Measurements from ENCODE around the gene DCPS.

Gene DCPS

DNA sequence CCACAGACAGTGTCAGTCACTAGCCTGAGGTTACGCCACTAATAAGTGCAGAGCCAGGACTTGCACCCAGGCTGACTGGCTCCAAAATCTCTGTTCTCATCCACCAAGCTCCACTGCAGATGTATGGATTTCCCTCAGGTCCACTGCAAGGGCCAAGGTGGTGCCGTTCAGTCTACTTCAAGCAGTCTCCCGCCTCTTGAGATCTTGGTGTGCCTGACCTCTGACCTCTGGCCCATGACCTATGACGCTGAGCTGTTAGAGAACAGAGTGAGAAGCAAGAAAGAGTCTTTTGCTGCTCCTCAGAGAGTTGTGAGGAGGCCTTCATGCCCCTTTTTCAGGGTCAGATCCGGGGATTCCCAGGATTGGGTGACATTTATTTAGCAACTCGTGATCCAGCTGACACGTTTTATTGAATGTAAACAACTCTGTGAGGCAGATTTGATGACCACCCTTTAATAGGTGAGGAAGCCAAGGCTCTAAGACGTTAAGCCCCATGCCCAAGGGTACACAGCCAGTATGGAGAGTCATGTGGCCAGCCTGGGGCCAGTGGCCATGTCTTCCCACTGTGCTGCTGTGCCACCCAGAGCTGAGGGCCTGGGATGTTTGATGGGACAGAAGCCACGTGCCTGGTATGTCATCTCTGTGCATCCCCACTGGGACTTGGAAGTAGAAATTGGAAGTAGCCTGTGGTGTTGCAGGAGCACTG lies 25.2 kb downstream of the DCPS start:
- no peak for DNase-seq

DNA sequence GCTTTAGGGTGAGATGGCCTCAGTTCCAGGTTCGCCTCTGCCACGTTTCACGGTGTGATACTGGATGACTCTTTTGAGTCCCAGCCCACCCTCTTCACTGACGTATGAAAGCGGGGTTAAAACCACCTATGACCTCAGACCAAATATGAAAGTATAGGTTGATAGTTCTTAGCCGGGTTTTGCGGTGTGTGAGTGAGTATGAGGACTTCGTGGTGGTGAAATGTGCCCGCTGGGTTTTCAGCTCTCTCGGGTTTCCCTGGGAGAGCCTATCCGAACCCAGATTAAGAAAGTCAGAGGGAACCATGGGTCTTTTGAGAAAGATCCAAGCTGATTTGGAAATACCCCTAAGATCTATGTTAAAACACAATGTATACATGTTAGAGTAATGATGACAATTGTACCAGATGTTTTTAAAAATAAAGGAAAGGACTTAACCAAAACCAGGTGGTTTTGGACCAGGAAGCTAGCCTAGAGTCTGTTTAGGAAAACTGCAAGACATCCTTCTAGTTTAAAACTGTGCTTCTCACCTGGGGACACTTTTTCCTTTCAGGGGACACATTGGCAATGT lies 25.9 kb downstream of the DCPS start:
- no peak for DNase-seq

DNA sequence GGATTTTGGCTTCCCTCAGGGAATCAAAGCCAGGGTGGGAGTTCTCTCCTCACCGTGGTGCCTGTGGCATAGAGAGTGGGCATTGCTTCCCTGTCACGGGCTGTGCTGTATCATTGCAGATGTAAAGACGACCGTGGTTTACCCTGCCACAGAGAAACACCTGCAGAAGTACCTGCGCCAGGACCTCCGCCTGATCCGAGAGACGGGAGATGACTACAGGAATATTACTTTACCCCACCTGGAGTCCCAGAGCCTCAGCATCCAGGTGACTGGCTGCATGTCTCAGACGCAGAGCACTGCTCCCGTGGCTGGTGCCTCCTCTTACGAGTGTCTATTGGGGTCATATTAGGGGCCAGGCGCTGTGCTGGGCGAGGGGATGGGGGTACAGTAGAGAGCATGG lies 27.4 kb downstream of the DCPS start:
- no peak for DNase-seq

DNA sequence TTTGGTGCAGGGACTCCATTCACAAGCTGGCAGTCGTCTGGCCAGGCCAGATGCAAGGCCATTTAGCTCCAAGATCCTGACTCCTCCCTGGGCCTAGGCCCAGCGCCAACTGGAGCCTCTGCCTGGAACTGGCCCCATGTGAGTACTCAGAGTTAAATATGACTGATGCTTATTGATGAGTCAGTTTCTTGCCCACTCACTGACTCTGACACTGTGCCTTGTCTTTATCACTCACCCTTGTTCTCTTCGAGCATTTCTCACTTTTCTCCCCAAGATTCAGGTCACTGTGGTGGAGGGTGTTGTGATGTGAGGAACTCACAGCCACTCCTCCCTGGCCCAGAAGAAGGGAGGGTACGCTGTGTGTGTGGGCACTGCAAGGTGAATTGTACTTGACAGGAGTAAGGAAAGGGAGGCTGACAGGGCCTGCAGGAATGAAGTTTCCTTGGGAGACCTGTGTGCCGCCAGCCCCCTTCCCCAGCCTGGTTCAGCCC lies 28.4 kb downstream of the DCPS start:
- DNase-seq: peak in 2 of 4 experiments; percentile 24 to 43

DNA sequence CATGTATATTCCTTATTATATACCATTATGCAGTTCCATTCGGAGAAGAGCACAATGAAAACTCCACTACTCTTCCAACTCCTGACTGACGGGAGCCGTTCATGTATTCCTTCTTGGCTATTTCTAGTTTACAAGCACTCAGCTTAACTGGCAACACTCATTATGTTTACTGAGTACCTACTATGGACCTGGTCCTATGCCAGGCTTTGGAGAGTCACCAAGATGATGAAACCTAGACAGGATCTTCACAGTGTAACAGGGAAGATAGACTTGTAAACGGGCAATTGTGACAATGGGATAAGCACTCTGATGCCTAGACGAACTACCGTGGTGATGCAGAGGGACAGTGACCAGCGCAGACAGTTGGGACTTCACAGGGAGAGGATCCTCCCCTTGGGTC lies 29.3 kb downstream of the DCPS start:
- no peak for DNase-seq

DNA sequence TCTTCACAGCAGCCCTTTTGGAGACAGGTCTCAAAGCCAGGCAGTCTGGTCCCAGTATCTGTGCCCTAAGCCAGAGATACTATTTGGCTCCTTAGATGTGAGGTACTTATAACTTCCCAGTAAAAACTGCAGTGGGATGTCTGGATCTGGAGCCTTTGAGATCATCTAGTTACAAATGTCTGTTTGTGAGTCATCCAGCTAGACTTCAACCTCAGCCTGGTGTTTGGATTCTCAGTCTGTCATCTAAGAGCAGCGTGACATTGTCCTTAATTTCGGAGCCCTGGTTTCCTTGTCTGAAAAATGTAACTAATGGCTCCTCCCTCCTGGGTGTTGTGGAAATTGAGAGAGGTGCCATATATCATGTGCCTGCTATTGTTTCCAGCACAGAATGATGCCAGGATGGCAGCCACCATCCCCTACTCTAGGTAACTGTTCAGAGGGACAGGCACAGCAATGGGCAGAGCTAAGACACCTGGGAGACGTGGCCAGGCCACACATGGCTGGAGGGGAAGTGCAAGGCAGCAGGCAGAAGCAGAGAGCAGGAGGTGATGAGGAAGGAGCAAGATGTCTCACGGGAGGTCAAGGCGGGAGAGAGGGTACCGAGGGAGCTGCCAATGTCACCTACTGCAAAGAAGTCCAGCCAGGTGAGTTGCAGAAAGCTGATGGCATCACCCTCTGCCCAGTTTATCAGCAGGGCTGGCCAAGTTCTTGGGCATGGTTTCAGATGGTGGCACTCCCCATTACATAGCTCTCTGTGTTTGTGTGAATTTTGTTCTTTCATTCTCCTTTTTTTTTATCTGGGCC lies 31.0 kb downstream of the DCPS start:
- DNase-seq: no peak

DNA sequence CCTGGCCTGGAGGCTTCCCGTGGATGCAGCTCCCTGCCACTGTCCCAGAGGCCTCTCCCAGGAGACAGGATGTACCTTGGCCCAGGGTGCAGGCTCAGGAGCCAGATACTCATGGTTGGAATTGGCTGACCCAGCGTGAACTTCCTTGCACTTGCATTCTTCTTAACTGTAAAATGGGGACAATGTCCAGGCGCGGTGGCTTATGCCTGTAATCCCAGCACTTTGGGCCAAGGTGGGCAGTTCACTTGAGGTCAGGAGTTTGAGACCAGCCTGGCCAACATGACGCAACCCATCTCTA lies 31.6 kb downstream of the DCPS start:
- no peak for DNase-seq

DNA sequence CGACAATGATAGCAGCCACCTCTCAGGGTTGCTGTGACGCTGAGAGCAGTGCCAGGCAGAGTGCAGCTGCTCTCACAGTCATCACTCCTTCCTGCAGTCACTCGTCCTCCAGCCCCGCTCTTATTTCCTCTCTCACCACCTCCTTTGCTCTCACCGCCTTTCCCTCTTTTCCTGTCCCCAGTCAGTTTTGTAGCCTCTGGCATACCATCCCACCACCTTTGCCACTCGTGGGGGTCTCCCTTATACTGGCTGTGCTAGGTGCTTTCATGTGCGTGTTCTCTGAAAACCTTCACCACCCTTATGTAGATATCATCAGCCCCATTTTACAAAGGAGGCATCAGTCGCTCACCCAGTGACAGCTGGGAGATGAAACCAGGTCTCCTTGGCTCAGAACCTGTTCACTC lies 32.3 kb downstream of the DCPS start:
- DNase-seq: no peak

DNA sequence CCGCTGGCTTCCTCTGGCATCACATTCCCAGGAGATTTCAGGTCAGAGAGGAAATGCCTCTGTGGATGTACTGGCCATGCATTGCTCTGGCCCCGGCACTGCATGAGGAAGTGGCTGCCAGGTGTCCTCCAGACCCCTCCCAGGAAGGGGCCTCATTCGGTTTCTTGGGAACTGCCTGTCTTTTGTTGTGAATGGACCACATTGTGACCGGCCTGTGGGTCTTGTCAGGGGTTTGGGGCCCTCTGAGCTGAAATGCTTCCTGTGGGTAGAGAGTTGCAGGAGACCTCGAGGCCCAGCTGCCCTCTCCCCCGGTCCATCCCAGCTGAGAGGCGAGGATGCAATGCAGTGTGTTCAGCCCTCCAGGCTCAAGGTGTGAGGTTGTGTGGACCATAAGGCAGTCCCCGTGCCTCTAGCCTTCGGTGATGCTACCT lies 32.8 kb downstream of the DCPS start:
- no peak for DNase-seq

DNA sequence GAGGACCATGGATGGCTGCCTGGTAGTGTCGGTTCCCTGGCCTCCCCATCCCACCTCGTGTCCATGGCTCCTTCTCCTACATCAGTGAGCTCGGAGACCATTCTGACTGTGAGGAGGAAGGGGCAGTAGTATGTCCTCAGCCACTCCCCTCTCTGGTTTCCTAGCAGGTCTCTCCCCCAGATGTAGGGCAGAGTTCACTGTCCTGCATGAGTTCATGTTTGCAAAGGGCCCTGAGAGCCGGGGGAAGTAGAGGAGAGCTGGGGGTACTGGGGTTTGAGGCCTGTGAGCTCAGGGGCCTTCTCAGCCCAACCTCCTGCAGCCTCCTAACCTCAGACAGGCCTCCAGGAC lies 33.2 kb downstream of the DCPS start:
- no peak for DNase-seq

DNA sequence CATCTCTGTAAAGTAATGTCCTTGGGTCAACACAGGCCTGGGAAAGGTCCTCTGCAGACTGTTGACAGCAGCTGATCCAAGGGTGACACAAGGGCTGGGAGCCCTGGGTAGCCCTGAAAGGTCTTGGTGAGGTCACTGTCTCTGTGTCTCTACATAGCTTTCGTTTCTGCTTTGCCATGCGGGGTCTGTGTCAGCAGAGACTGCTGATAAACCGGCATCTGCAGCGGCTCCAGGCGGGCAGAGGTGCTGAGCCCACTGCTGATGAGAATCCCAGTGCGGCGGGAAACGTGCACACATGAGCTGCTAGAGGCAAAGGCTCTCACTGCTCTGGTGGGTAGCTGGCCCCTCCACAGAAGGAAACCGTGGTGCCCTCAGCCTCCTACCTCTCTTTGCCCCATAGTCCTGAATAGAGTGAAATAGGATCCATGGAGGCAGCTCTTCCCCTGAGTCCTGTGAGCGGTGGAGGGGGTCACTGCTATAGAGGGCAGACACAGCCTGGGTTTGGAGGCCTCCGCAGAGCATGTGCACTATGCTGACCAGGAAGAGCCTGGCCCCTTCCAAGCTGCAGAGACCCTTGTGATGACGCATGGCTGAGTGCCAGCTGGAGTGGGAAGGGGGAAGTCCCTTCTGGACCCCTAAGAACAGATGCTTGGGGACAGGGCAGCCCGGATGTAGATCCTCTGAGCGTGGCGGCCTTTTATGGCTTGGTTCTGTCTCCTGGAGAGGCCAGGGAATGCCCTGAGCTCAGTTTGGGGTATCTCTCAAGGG lies 33.8 kb downstream of the DCPS start:
- DNase-seq: peak in 3 of 4 experiments; percentile 30 to 48 (median 30)

DNA sequence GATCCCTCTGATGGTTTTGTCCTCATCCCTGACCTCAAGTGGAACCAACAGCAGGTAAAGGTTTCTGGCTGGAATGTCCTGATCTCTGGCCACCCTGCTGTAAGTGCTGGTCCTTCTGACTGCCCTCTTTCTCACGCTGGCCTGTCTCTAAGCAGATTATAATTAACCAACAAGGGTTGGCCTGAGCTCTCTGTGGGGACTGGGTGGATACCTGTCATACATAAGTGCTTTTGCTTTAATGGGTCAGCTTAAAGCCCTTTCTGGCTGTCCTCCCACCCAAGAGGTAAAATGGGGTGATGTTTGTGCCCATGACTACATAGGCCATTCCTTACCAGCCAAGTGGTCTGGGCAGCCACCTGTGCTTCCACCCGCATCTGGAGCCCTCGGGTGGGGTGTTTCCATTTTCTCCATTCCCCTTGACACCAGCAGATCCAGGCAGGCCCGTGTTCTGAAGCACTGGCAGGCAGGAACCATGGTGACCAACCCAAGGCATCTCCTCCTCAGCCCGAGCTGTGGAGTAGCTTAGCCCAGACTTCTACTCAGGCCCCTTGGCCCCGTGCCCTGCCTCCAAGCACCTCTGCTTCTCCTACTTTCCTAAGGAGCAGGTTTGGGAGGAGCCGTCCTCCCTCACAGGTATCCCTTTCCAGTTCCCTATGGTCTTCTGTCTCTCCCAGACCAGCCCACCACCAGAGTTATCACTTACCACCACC lies 34.6 kb downstream of the DCPS start:
- DNase-seq: no peak

DNA sequence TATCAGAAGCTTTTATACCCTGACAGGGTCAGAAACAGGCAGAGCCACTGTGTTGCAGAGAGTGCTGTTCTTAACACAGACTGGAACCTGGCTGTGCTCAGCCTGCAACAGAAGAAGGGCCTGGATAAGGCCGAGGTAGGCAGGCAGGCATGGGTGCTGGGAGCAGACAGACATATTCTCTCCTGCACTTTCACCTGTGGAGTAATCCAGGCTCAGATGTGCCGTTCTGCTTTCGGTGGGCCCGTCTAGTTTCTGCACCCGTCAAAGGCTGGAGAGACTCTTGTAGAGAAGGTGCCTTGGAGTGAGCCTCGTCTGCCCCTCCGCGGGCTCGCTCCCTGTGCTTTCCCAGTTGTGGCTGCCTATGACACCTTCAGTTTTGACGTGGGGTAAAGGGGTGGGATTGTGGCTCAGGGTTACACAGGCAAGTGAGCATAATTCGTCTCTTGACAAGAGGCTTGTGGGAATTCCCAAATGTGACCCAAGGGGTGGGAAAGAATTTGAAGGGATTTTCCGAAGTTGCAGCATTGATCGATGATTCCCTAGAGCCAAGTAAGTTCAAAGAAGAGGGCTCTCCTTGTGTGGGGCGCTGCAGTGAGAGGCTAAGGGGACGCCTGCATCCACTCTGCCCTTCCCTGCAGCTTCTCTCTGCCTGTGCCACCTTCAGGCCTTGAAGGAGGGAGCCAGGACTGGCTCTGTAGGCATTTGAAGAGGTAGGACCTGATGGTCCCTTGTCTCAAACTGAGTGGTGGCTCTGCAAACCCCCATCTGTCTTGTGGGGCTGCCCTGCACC lies 35.4 kb downstream of the DCPS start:
- DNase-seq: no peak

DNA sequence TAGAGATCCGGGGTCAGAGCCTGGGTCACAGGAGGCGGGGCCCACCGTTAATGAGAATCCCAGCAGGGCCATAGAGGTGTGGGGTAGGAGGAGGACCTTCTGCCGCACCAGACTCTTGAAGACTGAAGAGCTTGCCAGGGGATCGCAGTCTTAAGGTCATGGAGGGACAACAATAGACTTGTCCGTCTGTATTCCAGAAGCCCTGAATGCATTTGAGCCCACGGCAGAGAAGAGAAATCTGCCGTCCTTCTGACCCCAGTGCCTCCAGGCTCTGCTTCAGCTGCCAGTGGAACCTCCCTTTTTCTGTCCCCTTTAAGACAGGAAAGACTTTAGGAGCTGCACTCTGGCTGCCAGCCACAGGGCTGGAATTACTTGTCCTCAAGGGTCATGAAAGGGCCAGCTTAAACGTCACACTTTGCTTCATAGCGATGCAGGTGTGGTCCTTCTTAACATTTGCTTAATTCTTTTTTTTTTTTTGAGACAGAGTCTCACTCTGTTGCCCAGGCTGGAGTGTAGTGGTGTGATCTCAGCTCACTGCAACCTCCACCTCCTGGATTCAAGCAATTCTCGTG lies 36.1 kb downstream of the DCPS start:
- DNase-seq: no peak

DNA sequence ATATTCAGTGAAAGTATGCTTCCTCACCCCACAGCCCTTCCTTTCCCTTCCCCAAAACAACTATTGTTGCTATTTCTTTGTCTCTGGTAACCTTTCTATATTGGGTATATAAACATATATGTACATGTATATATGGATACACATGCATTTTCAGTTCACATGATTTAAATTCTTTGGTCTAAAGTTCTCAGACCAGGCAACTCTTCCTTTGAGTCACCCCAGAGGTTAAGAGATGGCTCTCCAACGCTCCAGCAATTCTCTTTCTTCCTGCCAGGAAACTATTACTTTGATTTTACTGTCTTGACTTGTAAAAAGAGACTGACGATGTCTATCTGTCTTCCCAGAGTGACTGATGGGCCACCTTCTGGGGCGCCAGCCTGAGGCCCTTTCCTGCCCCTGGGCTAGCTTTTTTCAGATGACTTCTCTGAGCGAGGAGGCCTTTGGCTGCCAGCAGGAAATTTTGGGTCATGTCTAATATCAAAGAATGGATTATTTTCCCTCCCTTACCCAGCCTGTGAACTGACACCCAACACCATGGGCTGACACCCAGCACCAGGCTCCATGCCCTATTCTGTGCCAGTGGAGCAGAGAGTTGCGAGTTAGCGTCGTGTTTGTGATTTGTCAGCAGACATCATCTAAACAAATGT lies 37.2 kb downstream of the DCPS start:
- DNase-seq: no peak

DNA sequence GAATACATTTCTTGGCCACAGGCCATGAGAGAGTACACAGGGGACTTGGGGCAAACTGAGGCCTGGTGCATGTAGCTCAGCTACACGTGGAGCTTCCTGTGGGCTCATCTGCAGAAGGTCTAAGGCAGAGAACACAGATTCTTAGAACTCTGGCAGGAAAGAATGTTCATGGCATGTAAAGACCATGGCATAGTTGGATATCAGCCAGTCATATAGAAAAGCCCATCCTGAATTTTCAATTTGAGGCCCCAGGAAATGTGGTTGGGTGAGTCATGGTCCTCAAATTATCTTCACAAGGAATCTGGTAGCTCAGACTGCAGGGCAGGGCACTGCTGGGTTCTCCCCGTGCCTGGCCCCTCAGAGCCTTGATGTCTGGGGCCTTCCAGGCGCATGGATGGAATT lies 37.9 kb downstream of the DCPS start:
- no peak for DNase-seq

DNA sequence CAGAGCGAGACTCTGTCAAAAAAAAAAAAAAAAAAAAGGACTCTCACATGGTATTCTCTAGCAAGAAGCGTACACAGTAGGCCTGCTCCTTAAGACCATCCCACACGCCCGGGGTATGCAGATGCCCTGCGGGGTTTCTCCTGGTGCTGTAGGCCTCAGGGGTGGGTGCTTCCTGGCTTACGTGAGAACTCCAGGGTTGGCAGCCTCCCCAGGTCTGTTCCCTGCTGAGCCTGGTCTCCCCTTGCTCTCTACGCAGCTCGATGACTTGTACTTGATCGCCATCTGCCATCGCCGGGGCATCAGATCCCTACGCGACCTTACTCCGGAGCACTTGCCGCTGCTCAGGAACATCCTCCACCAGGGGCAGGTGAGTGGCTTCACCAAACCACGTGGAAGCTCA lies 39.2 kb downstream of the DCPS start:
- DNase-seq: no peak

DNA sequence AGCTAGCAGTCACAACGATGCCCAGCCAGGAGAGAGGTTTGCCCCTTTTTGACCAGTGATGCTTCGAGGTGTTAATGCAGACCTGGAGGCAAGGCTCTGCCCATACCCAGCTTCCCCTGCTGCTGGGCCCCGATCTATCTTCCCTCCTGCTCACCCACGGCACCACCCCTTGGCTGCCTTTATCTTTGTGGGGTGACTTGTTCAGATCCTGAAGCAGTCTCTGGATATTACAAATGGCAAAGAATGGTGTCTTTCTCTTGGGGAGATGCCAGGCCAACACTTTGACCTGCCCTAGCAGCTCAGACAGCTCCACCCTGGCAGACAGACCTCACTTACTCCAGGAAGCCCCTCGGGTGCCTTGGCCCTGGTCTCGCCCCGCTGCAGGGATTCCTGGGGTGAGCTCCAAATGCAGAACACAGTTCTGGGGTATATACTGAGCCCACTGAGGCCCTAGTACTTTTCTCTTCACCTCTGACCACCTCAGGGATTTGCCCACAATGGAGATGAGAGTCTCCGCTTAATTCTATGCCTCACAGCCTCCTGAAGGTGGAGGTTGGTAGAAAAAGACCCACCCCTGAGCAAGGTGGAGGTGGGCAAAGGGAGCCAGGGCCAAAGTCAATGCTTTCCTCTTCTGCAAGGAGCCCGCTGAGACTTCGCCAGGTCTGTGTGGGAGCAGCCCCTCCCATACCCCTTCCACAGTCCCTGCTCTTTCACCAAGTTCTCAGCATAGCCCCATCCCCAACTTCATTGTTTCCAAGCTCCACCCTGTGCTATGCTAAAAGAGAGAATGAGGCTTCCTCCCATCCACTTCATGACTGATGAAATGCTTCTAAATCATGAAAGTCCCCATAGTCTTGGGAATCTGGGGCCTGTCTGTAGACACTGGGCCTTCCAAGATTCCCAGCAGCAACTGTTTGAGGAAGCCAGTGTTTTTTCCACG lies 40.6 kb downstream of the DCPS start:
- no peak for DNase-seq

DNA sequence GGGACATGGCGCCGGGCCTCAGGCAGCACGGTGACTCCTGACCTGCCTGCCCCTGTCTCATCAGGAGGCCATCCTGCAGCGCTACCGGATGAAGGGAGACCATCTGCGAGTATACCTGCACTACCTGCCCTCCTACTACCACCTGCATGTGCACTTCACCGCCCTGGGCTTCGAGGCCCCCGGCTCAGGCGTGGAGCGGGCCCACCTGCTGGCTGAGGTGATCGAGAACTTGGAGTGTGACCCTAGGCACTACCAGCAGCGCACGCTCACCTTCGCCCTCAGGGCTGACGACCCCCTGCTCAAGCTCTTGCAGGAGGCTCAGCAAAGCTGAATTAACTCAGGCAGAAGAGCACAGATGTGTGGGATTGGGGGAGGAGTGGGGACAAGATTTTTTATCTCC lies 41.4 kb downstream of the DCPS start:
- no peak for DNase-seq
